SK-N-SH (cell line): ENCODE results near the gene FNDC3B. TPM values are rescaled to one million over a fixed set of nuclear protein-coding genes. Genes with fewer than 3 reads are reported as not detected.

ENCODE experiments used
- CTCF ChIA-PET: fragments of 300-600, 350-600 bp; formaldehyde crosslinking; extraction: SDS; loops from one replicate; lab custom pipeline; 2021; lab: Yijun Ruan, JAX
- POLR2A ChIA-PET: fragments of 350-600 bp; sonication (Branson Sonifier 250); formaldehyde crosslinking; extraction: SDS; loops from one replicate; lab custom pipeline; 2020; ENCODE audit warnings: antibody characterized with exemption, inconsistent platforms; lab: Yijun Ruan, JAX
- DNase-seq: peaks from one replicate; pipeline ENCODE4 v3.0.0; 2012
- H2AFZ ChIP-seq: fragments of 200-600 bp; sonication (generic); 2 replicates; pipeline ENCODE4 v1.8.1; 2016; ENCODE audit warnings: antibody characterized with exemption, mild to moderate bottlenecking, low read depth
- H3F3A ChIP-seq: fragments of 200-600 bp; sonication (generic); replicated peaks from 2 replicates; pipeline ENCODE3; 2016; ENCODE audit warnings: antibody characterized with exemption, mild to moderate bottlenecking; ENCODE audit not compliant: insufficient read depth
- H3K27ac ChIP-seq, 2 experiments: fragments of 200-500 bp in 1 of 2; fragments of 200-600 bp in 1 of 2; sonication (Bioruptor generic) in 1 of 2; sonication (generic), shearing (Covaris generic) in 1 of 2; 2 replicates each; pipeline versions ENCODE4 v1.5.1 to v1.6.1; 2014 to 2016; ENCODE audit warnings: low read depth in 2 of 2, inconsistent platforms in 1 of 2, low read length in 1 of 2, mild to moderate bottlenecking in 1 of 2, mixed read lengths in 1 of 2
- H3K27me3 ChIP-seq: fragments of 200-600 bp; sonication (generic), shearing (Covaris generic); 2 replicates; pipeline ENCODE4 v1.6.1; 2016; ENCODE audit warnings: mixed run types; ENCODE audit not compliant: insufficient read depth
- H3K36me3 ChIP-seq, 2 experiments: fragments of 200-500 bp in 1 of 2; fragments of 200-600 bp in 1 of 2; sonication (Bioruptor generic) in 1 of 2; sonication (generic) in 1 of 2; replicated peaks in 1 of 2; 2 replicates each; pipeline versions ENCODE3 to v1.5.1; 2014 to 2016; ENCODE audit warnings: low read length in 1 of 2, mild to moderate bottlenecking in 1 of 2; ENCODE audit not compliant: insufficient read depth in 2 of 2, control insufficient read depth in 1 of 2
- H3K4me1 ChIP-seq, 2 experiments: fragments of 200-500 bp in 1 of 2; fragments of 200-600 bp in 1 of 2; sonication (Bioruptor generic) in 1 of 2; sonication (generic), shearing (Covaris generic) in 1 of 2; 2 replicates each; pipeline versions ENCODE4 v1.5.1 to v1.6.1; 2014 to 2016; ENCODE audit warnings: low read depth in 1 of 2, low read length in 1 of 2, mixed run types in 1 of 2; ENCODE audit not compliant: insufficient read depth in 2 of 2, control insufficient read depth in 1 of 2
- H3K4me2 ChIP-seq: fragments of 200-600 bp; sonication (generic), shearing (Covaris generic); 2 replicates; pipeline ENCODE4 v1.6.1; 2017; ENCODE audit warnings: mixed run types
- H3K4me3 ChIP-seq, 2 experiments: fragments of 200-500 bp in 1 of 2; fragments of 200-600 bp in 1 of 2; sonication (Bioruptor generic) in 1 of 2; sonication (generic), shearing (Covaris generic) in 1 of 2; 2 replicates each; pipeline versions ENCODE4 v1.5.1 to v1.8.1; 2014 to 2016; ENCODE audit warnings: low read depth in 2 of 2, inconsistent platforms in 1 of 2, low read length in 1 of 2, mild to moderate bottlenecking in 1 of 2, mixed read lengths in 1 of 2, moderate library complexity in 1 of 2
- H3K79me2 ChIP-seq: fragments of 200-600 bp; sonication (generic); 2 replicates; pipeline ENCODE4 v1.8.1; 2017; ENCODE audit warnings: mild to moderate bottlenecking; ENCODE audit not compliant: insufficient read depth
- H3K9ac ChIP-seq: fragments of 200-600 bp; sonication (generic); 2 replicates; pipeline ENCODE4 v1.6.1; 2017; ENCODE audit warnings: mixed run types
- H3K9me2 ChIP-seq: fragments of 200-600 bp; sonication (generic); 2 replicates; pipeline ENCODE4 v1.6.1; 2017; ENCODE audit warnings: mixed run types
- H3K9me3 ChIP-seq: fragments of 200-600 bp; sonication (generic); 2 replicates; pipeline ENCODE4 v1.6.1; 2017; ENCODE audit warnings: mixed run types, mild to moderate bottlenecking, moderate library complexity
- H4K20me1 ChIP-seq: fragments of 200-600 bp; sonication (generic); 2 replicates; pipeline ENCODE4 v1.6.1; 2017; ENCODE audit warnings: mild to moderate bottlenecking, mixed run types; ENCODE audit not compliant: insufficient read depth
- EP300 ChIP-seq, 2 experiments: IDR thresholded peaks; 2 replicates each; pipeline versions ENCODE4 v1.4.0 to v1.6.1; 2012; ENCODE audit warnings: borderline replicate concordance in 1 of 2, low read depth in 1 of 2, low read length in 1 of 2
- FOSL2 ChIP-seq: IDR thresholded peaks from 2 replicates; pipeline ENCODE4 v1.4.0; 2012; ENCODE audit warnings: low read depth, mild to moderate bottlenecking, moderate library complexity, borderline replicate concordance
- GATA2 ChIP-seq: sonication (generic); formaldehyde crosslinking; IDR thresholded peaks from 2 replicates; pipeline ENCODE4 v1.5.0; 2020; ENCODE audit warnings: mild to moderate bottlenecking, missing genetic modification reagents
- JUND ChIP-seq: IDR thresholded peaks from 2 replicates; pipeline ENCODE4 v1.4.0; 2012
- MEF2A ChIP-seq: IDR thresholded peaks from 2 replicates; pipeline ENCODE4 v1.4.0; 2012; ENCODE audit warnings: low read depth, borderline replicate concordance
- NFIC ChIP-seq: IDR thresholded peaks from 2 replicates; pipeline ENCODE4 v1.4.0; 2012; ENCODE audit warnings: borderline replicate concordance
- POLR2AphosphoS5 ChIP-seq: IDR thresholded peaks from 2 replicates; pipeline ENCODE4 v1.6.1; 2012; ENCODE audit warnings: low read depth, low read length
- RCOR1 ChIP-seq: fragments of 150-350 bp; IDR thresholded peaks from 2 replicates; pipeline ENCODE4 v1.6.1; 2017; ENCODE audit warnings: antibody characterized with exemption, low read length
- SIN3A ChIP-seq: IDR thresholded peaks from 2 replicates; pipeline ENCODE4 v1.6.1; 2012; ENCODE audit warnings: low read depth, mild to moderate bottlenecking, low read length, moderate library complexity, borderline replicate concordance
- TEAD4 ChIP-seq: IDR thresholded peaks from 2 replicates; pipeline ENCODE4 v1.4.0; 2012; ENCODE audit warnings: mild to moderate bottlenecking, borderline replicate concordance; ENCODE audit not compliant: insufficient read depth
- WGBS: methylation state at CpG from one replicate; pipeline ENCODE4 v1.1.6; 2017; ENCODE audit warnings: low lambda C conversion rate; 5-methylcytosine and 5-hydroxymethylcytosine counted together
- polyA plus RNA-seq, 3 experiments: library from polyadenylated mRNA; depleted of rRNA; stranded (reverse); fragments of >200 nt; gene quantifications; 2 replicates each; pipeline ENCODE4 v1.2.3, GENCODE V29; 2012
- TF ChIP-seq, protein P1 (sequence below): fragments of 150-350 bp; IDR thresholded peaks from 2 replicates; pipeline ENCODE4 v1.6.1; 2016; ENCODE audit warnings: mild to moderate bottlenecking, low read depth, low read length
- TF ChIP-seq, protein P2 (sequence below): IDR thresholded peaks from 2 replicates; pipeline ENCODE4 v1.6.1; 2012; ENCODE audit warnings: mild to moderate bottlenecking, low read depth, low read length, moderate library complexity
- TF ChIP-seq, protein P3 (sequence below): fragments of 150-350 bp; IDR thresholded peaks from 2 replicates; pipeline ENCODE4 v1.6.1; 2017; ENCODE audit warnings: antibody characterized with exemption, low read length, low read depth, borderline replicate concordance
- TF ChIP-seq, protein P4 (sequence below): IDR thresholded peaks from 2 replicates; pipeline ENCODE4 v1.4.0; 2012; ENCODE audit warnings: low read depth, borderline replicate concordance

The FNDC3B gene
- polyA plus RNA-seq, 1 of the 3 experiments (the other 2 are of a cell fraction): 10.4 TPM

DNA sequence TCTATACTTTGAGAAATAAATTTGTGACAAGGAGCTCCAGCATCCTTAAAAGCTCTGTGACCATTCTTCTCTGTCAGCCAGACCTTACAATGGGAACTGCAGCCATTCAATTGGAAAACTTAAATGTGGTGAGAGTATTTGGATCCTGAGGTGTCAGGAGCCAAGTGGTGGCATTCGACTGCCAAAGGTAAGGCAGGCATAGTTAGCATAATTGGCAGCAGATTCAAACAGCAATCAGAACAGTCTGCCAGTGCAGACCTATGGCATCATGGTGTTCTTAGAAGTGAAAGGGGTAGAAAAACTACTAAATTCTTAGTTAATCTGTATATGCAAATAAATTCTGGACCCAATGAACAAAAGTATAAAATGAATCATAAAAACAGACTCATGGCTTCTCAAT, 18.2 kb upstream of the FNDC3B start:
- Histone ChIP-seq H3F3A (no peaks in the 10 kb centered on the region), H3K9me3 (no peaks in the 10 kb centered on the region), H3K79me2 (no peaks in the 10 kb centered on the region), H3K27me3 (no peaks in the 10 kb centered on the region), H3K4me2 (no peak overlapping the region), H3K9me2 (no peaks in the 10 kb centered on the region), H3K9ac (no peak overlapping the region), H3K4me3 (no peak overlapping the region), H3K27ac (no peak overlapping the region), H4K20me1 (no peaks in the 10 kb centered on the region), H2AFZ (no peak overlapping the region), H3K36me3 (no peaks in the 10 kb centered on the region), H3K4me1 (no peaks in the 10 kb centered on the region)
- DNase-seq: no peak
- WGBS: 47% methylated on average over 1 of the region's 1 CpG
- ChIA-PET CTCF (interaction anchor here (0.8 to 1.6 kb wide), 3 partner anchors 13 to 311 kb away, joined by 3 to 4 read pairs (median 3); no protein-coding TSS in a partner anchor), POLR2A (no interaction called here)
- TF ChIP-seq, protein P1, sequence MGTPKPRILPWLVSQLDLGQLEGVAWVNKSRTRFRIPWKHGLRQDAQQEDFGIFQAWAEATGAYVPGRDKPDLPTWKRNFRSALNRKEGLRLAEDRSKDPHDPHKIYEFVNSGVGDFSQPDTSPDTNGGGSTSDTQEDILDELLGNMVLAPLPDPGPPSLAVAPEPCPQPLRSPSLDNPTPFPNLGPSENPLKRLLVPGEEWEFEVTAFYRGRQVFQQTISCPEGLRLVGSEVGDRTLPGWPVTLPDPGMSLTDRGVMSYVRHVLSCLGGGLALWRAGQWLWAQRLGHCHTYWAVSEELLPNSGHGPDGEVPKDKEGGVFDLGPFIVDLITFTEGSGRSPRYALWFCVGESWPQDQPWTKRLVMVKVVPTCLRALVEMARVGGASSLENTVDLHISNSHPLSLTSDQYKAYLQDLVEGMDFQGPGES: no peak
- no peak for TF ChIP-seq NFIC

GRCh38 chr3:172021859-172022258, 17.5 kb upstream of the FNDC3B start:
- H3K36me3 ChIP-seq: no peaks in the 10 kb centered on the region
- no peaks in the 10 kb centered on the region for H3K79me2 ChIP-seq
- H3K4me2 ChIP-seq: no peak overlapping the region
- H3K9ac ChIP-seq: no peak overlapping the region
- TF ChIP-seq, protein P2, sequence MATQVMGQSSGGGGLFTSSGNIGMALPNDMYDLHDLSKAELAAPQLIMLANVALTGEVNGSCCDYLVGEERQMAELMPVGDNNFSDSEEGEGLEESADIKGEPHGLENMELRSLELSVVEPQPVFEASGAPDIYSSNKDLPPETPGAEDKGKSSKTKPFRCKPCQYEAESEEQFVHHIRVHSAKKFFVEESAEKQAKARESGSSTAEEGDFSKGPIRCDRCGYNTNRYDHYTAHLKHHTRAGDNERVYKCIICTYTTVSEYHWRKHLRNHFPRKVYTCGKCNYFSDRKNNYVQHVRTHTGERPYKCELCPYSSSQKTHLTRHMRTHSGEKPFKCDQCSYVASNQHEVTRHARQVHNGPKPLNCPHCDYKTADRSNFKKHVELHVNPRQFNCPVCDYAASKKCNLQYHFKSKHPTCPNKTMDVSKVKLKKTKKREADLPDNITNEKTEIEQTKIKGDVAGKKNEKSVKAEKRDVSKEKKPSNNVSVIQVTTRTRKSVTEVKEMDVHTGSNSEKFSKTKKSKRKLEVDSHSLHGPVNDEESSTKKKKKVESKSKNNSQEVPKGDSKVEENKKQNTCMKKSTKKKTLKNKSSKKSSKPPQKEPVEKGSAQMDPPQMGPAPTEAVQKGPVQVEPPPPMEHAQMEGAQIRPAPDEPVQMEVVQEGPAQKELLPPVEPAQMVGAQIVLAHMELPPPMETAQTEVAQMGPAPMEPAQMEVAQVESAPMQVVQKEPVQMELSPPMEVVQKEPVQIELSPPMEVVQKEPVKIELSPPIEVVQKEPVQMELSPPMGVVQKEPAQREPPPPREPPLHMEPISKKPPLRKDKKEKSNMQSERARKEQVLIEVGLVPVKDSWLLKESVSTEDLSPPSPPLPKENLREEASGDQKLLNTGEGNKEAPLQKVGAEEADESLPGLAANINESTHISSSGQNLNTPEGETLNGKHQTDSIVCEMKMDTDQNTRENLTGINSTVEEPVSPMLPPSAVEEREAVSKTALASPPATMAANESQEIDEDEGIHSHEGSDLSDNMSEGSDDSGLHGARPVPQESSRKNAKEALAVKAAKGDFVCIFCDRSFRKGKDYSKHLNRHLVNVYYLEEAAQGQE: no peak
- TF ChIP-seq SIN3A: no peak
- no peak for TF ChIP-seq TEAD4
- TF ChIP-seq, protein P3, sequence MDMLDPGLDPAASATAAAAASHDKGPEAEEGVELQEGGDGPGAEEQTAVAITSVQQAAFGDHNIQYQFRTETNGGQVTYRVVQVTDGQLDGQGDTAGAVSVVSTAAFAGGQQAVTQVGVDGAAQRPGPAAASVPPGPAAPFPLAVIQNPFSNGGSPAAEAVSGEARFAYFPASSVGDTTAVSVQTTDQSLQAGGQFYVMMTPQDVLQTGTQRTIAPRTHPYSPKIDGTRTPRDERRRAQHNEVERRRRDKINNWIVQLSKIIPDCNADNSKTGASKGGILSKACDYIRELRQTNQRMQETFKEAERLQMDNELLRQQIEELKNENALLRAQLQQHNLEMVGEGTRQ: no peak
- TF ChIP-seq JUND: no peak
- TF ChIP-seq GATA2 (CRISPR knock-in tag): no peak
- no peak for TF ChIP-seq NFIC
- TF ChIP-seq MEF2A: no peak
- no peak for TF ChIP-seq FOSL2
- TF ChIP-seq RCOR1: no peak
- TF ChIP-seq POLR2AphosphoS5: no peak
- TF ChIP-seq, protein P4, sequence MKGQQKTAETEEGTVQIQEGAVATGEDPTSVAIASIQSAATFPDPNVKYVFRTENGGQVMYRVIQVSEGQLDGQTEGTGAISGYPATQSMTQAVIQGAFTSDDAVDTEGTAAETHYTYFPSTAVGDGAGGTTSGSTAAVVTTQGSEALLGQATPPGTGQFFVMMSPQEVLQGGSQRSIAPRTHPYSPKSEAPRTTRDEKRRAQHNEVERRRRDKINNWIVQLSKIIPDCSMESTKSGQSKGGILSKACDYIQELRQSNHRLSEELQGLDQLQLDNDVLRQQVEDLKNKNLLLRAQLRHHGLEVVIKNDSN: no peak
- no peak for TF ChIP-seq EP300 (IDR thresholded peaks at IDR 0.05; ENCODE audit: borderline replicate concordance in 1 of 2, low read depth in 1 of 2, low read length in 1 of 2)
- H3F3A ChIP-seq: no peaks in the 10 kb centered on the region
- ChIA-PET POLR2A (no interaction called here), CTCF (interaction anchor here (1.0 kb wide), 1 partner anchor 12 kb away, joined by 3 read pairs; no protein-coding TSS in a partner anchor)
- H4K20me1 ChIP-seq: no peaks in the 10 kb centered on the region
- DNase-seq: no peak
- no peaks in the 10 kb centered on the region for H3K27me3 ChIP-seq
- no peak overlapping the region for H3K4me3 ChIP-seq
- H3K27ac ChIP-seq: no peak overlapping the region
- H3K9me3 ChIP-seq: no peaks in the 10 kb centered on the region
- no peaks in the 10 kb centered on the region for H3K9me2 ChIP-seq
- 68% methylated on average over 4 of the region's 4 CpGs for WGBS
- H3K4me1 ChIP-seq: no peaks in the 10 kb centered on the region
- H2AFZ ChIP-seq: no peak overlapping the region
